Astrocyte of the cerebellum (primary cell): ENCODE measurements around the gene NFIA.

Experiments used
- DNase-seq: peaks from one replicate; pipeline ENCODE4 v3.0.0-alpha.2; 2011; ENCODE audit warnings: low read depth
- H3K4me3 ChIP-seq: 2 replicates; pipeline ENCODE4 v1.5.1; 2011; ENCODE audit warnings: mild to moderate bottlenecking, low read depth, low read length, moderate library complexity
- in situ Hi-C: cut with HindIII; loops from 2 replicates; pipeline ENCODE4 v1.10.0; 2017; ENCODE audit warnings: low sequenced_read_pairs
- TF ChIP-seq, protein P1 (sequence below): IDR thresholded peaks from 2 replicates; pipeline ENCODE4 v1.5.1; 2012; ENCODE audit warnings: low read length, low read depth, moderate library complexity, mild to moderate bottlenecking; ENCODE audit errors: missing control alignments

The NFIA gene

DNA sequence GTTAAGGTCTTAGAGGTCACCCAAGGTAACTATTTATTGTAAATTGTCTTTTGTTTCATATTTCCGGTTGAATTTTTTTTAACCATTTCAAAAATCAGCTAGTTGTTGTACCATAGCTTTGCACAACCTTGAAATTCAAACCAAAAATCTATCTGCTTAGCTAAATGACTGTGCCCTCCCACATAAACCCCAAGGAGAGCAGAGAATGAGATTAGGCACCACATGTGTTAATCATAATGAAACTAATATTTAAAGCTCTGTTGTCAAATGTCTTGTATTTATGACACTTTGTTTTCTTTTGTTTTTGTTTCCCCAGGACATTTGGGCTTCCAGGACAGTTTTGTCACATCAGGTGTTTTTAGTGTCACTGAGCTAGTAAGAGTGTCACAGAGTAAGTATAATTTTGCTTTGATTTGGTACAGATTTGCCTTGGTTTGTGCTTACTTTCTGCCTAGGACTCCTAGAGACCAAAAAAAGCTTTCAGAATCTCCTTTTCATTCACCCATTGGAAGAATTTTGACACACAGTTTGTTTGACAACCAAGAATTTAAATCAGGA lies 249.9 kb downstream of the NFIA start:
- no peak overlapping the region for H3K4me3 ChIP-seq
- TF ChIP-seq, protein P1, sequence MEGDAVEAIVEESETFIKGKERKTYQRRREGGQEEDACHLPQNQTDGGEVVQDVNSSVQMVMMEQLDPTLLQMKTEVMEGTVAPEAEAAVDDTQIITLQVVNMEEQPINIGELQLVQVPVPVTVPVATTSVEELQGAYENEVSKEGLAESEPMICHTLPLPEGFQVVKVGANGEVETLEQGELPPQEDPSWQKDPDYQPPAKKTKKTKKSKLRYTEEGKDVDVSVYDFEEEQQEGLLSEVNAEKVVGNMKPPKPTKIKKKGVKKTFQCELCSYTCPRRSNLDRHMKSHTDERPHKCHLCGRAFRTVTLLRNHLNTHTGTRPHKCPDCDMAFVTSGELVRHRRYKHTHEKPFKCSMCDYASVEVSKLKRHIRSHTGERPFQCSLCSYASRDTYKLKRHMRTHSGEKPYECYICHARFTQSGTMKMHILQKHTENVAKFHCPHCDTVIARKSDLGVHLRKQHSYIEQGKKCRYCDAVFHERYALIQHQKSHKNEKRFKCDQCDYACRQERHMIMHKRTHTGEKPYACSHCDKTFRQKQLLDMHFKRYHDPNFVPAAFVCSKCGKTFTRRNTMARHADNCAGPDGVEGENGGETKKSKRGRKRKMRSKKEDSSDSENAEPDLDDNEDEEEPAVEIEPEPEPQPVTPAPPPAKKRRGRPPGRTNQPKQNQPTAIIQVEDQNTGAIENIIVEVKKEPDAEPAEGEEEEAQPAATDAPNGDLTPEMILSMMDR, result no peak
- DNase-seq, result no peak
- in situ Hi-C loops, result loop anchor here (5.0 kb wide), 1 partner anchor 40 kb away; no protein-coding TSS in a partner anchor

DNA sequence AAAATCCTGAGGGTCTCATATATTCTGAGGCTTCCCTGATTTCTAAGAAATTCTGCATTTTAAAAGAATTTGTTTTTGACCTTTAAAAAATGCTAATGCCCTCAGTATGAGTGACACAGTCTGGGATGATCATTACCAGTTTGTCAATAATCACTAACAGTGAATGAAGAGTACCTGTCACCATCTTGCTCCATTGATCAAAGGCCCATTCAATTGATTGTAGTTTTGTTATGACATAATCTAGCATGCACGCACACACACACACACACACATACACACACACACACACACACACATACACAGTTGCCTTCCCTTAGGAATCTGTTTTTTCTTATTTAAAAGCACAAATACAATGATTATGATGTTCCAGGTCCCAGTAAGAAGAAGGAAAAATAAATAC lies 250.4 kb downstream of the NFIA start:
- in situ Hi-C loops, result loop anchor here (5.0 kb wide), 1 partner anchor 40 kb away; no protein-coding TSS in a partner anchor
- no peak for DNase-seq
- no peak overlapping the region for H3K4me3 ChIP-seq
- TF ChIP-seq, protein P1, result no peak

DNA sequence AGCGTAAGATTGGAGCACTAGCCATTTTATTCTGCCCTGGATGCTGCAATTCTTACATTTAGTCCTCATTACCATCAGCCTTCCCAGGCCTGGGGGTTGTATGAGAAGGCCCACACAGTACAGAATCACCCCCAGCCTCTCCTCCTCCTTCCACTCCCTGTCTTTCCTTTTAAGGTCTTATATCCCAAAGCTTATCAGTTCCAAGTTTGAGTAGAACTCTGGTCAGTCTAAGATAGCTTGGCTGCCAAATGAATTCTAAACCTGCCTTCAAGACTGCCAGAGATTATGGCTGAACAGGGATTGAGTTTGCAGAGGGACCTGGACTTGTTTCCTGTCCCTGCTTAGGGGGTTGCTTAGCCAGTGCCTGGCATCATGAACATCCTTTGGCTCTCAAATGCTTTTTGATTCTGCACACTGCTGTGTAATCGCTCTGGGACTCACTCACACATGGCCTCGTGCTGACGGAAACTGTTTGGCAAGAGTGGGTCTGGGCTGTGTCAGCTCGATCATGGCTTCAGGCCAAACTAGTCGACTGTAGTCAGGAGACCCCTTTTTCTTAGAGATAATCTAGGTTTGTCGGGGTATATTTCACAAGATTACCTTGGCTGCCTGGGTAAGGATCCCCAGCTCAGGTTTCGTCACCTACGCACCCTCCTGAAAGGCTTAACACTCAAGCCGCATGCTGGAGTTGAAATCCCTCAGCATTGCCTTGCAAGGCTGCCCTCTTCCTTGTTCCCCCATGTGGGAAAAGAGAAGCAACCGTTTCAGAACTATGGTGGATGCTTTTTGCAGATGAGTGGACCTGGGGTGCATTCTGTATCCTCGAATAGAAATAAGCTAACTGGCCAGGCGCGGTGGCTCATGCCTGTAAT lies 252.6 kb downstream of the NFIA start:
- in situ Hi-C loops, result loop anchor here (5.0 kb wide), 1 partner anchor 43 kb away; no protein-coding TSS in a partner anchor
- H3K4me3 ChIP-seq, result no peak overlapping the region
- TF ChIP-seq, protein P1, result no peak

DNA sequence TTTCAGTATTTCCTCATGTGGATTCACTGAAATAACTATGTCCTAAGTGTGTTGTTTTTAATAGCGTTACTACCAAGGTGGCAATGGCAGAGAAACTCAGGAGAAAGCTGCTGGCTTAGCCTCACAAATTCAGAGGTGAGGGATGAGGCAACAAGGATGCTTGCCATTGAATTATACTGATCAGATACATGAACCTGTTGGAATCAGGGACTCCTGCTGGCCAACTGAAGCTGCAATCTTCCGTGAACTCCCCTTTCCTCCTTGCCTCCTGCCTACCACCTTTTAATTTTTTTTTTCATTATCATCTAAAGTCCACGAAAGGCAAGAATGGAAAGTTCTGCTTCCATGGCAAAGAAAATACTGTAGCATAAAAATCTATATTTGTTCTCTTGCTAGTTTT lies 254.7 kb downstream of the NFIA start:
- TF ChIP-seq, protein P1, result peak; percentile 13
- no peak for DNase-seq
- no peak overlapping the region for H3K4me3 ChIP-seq
- in situ Hi-C loops, result no loop called here

More for the DNA sequence above, 252.6 kb downstream of the NFIA start:
- DNase-seq, result no peak

DNA sequence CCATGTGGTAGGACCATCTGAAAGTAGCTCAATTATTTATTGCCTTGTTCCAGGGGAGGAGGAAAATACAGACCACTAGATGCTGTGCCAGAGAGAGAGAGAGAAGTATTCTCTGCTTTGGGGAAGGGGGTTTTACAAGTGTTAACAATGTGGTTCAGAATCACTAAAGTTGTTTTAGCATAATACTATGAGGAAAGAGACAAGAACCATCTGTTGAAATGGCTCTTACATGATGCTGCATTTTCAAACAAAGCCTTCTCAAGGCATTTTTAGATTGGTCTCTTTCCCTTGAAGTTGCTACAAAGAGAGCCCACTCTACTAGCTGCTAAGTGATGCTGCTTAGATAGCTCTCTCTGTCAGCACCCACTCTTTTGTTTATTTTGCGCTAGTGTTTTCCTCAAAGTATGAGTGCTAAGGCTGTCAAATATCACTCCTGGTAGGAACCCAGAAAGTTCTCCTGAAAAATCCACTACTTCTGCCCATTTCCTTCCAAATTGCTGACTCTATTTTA lies 255.1 kb downstream of the NFIA start:
- H3K4me3 ChIP-seq, result no peak overlapping the region
- TF ChIP-seq, protein P1, result no peak
- in situ Hi-C loops, result no loop called here
- DNase-seq, result no peak

DNA sequence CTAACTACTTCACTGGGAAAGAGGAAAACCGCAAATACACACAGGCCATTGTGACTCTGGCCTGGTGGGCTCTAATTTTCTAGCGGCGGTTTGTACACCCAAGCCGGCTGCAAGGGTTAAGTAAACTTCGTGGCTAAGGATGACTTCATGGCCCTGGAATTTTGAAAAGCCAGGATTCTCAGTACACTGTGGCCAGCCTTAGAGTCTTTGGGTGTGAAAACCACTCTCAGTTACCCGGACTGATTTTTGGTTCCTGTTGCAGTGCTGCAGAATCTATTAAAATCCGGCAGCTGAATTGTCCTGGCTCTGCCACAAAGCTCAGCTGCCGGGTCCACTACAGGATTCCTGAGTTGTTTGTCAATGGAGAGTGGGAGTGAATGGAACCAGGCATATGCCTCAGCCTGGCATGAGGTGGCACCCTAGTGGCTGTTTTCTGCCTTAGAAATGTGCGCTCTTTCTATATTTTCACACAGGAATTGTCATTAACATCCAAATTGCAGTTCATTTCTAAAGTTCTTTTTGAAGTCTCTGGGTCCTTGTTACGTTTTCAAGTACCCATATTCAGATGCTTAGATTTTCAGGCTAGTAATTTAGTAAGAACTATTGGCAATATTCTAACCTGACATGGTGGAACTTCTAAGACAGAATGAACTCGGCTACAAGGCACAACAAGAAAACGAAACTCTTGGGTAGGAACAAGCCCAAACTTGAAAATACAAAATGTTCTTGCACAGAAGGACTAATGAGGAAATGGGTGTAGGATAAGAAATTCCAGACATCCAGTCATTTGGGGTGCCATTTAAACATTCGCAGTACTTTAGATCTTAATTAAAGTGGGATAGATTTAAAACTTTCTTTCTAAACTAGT lies 255.9 kb downstream of the NFIA start:
- in situ Hi-C loops, result no loop called here
- TF ChIP-seq, protein P1, result peak; percentile 62
- DNase-seq, result peak; percentile 95
- H3K4me3 ChIP-seq, result peak overlapping the region; percentile 7
